GM12874 (cell line): ENCODE measurements around the gene TFDP1.

Experiments
- CTCF ChIP-seq: IDR thresholded peaks from 2 replicates; pipeline ENCODE4 v1.5.1; 2011; ENCODE audit warnings: low read depth, mild to moderate bottlenecking, control low read depth, low read length, moderate library complexity; ENCODE audit not compliant: insufficient read depth

TFDP1 gene

GRCh38 chr13:113644800-113645199 lies 60.2 kb downstream of the TFDP1 start:
- TF ChIP-seq CTCF, result no peak

GRCh38 chr13:113645329-113645728 lies 60.8 kb downstream of the TFDP1 start:
- TF ChIP-seq CTCF, result no peak

- no peak for TF ChIP-seq CTCF
Measured at GRCh38 chr13:113646376-113646775, 61.8 kb downstream of the TFDP1 start.

- TF ChIP-seq CTCF, result no peak
Measured at GRCh38 chr13:113646921-113647340, 62.4 kb downstream of the TFDP1 start.

GRCh38 chr13:113647351-113648215 lies 63.0 kb downstream of the TFDP1 start:
- no peak for TF ChIP-seq CTCF

GRCh38 chr13:113648216-113648610 lies 63.7 kb downstream of the TFDP1 start:
- no peak for TF ChIP-seq CTCF

GRCh38 chr13:113649212-113649611 lies 64.7 kb downstream of the TFDP1 start:
- TF ChIP-seq CTCF, result no peak

GRCh38 chr13:113650275-113650674 lies 65.7 kb downstream of the TFDP1 start:
- TF ChIP-seq CTCF, result no peak
